KMS-11 (cell line): ENCODE results near the gene DDAH2.

ENCODE experiments used
- H2AFZ ChIP-seq: fragments of 200-600 bp; sonication (generic); 2 replicates; pipeline ENCODE4 v1.6.1; 2016; ENCODE audit warnings: antibody characterized with exemption, mixed run types, low read depth
- H3K27ac ChIP-seq: fragments of 200-600 bp; sonication (generic); 2 replicates; pipeline ENCODE4 v1.6.1; 2016; ENCODE audit warnings: mild to moderate bottlenecking, mixed run types
- H3K27me3 ChIP-seq: fragments of 200-600 bp; sonication (generic); 2 replicates; pipeline ENCODE4 v1.6.1; 2017; ENCODE audit warnings: mild to moderate bottlenecking, low read depth, mixed run types, moderate library complexity; ENCODE audit not compliant: insufficient read depth
- H3K36me3 ChIP-seq: fragments of 200-600 bp; sonication (generic); 2 replicates; pipeline ENCODE4 v1.6.1; 2017; ENCODE audit warnings: mild to moderate bottlenecking, mixed run types; ENCODE audit not compliant: insufficient read depth
- H3K4me1 ChIP-seq: fragments of 200-600 bp; sonication (generic); 2 replicates; pipeline ENCODE4 v1.6.1; 2016; ENCODE audit warnings: mild to moderate bottlenecking, low read depth, mixed run types; ENCODE audit not compliant: poor library complexity, severe bottlenecking
- H3K4me2 ChIP-seq: fragments of 200-600 bp; sonication (generic); 2 replicates; pipeline ENCODE4 v1.7.0; 2016; ENCODE audit warnings: mild to moderate bottlenecking, mixed run types
- H3K4me3 ChIP-seq: fragments of 200-600 bp; sonication (generic); IDR thresholded peaks from 2 replicates; pipeline ENCODE4 v1.6.1; 2017; ENCODE audit warnings: low read depth, low read length, mixed read lengths; ENCODE audit not compliant: insufficient read depth
- H3K79me2 ChIP-seq: fragments of 200-600 bp; sonication (generic); 2 replicates; pipeline ENCODE4 v1.6.1; 2016; ENCODE audit warnings: low read depth, mixed run types; ENCODE audit not compliant: insufficient read depth
- H3K9ac ChIP-seq: fragments of 200-600 bp; sonication (generic); 2 replicates; pipeline ENCODE4 v1.6.1; 2016; ENCODE audit warnings: mild to moderate bottlenecking, mixed run types
- H4K20me1 ChIP-seq: fragments of 200-600 bp; sonication (generic); 2 replicates; pipeline ENCODE4 v1.6.1; 2016; ENCODE audit warnings: mild to moderate bottlenecking, mixed run types; ENCODE audit not compliant: insufficient read depth
- TF ChIP-seq, protein P1 (sequence below): fragments of 200-600 bp; sonication (generic); conservative IDR thresholded peaks from 2 replicates; pipeline ENCODE4 v1.6.1; 2017; ENCODE audit warnings: low read depth, mild to moderate bottlenecking, antibody characterized with exemption, low read length, moderate library complexity, mixed read lengths

DDAH2 gene

DNA sequence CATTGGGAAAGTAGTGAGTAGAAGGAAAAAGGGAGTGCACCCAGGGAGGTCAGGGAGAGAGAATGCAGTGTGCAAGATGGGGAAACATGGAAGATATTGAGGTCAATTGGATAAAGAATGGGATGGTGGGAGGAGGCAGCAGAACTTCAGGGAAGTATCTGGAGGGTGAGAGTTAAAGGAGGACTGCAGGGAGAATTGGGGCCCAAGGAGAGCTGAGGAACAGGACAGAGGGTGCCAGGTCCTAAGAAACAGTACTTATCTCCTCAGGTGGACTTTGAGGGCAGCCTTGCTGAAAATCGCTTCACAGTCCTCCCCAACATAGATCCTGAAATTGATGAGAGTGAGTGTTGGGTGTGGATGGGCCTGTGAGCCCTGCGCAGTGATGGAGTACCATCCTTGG, 29.2 kb upstream of the DDAH2 start:
- H3K27me3 ChIP-seq = no peaks in the 10 kb centered on the region
- no peak overlapping the region for H3K4me3 ChIP-seq
- no peaks in the 10 kb centered on the region for H3K79me2 ChIP-seq
- TF ChIP-seq, protein P1, sequence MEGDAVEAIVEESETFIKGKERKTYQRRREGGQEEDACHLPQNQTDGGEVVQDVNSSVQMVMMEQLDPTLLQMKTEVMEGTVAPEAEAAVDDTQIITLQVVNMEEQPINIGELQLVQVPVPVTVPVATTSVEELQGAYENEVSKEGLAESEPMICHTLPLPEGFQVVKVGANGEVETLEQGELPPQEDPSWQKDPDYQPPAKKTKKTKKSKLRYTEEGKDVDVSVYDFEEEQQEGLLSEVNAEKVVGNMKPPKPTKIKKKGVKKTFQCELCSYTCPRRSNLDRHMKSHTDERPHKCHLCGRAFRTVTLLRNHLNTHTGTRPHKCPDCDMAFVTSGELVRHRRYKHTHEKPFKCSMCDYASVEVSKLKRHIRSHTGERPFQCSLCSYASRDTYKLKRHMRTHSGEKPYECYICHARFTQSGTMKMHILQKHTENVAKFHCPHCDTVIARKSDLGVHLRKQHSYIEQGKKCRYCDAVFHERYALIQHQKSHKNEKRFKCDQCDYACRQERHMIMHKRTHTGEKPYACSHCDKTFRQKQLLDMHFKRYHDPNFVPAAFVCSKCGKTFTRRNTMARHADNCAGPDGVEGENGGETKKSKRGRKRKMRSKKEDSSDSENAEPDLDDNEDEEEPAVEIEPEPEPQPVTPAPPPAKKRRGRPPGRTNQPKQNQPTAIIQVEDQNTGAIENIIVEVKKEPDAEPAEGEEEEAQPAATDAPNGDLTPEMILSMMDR = no peak
- no peaks in the 10 kb centered on the region for H4K20me1 ChIP-seq
- no peak overlapping the region for H3K4me2 ChIP-seq
- H3K27ac ChIP-seq = no peak overlapping the region
- H2AFZ ChIP-seq = no peak overlapping the region
- no peaks in the 10 kb centered on the region for H3K4me1 ChIP-seq
- H3K36me3 ChIP-seq = no peaks in the 10 kb centered on the region
- H3K9ac ChIP-seq = no peak overlapping the region

DNA sequence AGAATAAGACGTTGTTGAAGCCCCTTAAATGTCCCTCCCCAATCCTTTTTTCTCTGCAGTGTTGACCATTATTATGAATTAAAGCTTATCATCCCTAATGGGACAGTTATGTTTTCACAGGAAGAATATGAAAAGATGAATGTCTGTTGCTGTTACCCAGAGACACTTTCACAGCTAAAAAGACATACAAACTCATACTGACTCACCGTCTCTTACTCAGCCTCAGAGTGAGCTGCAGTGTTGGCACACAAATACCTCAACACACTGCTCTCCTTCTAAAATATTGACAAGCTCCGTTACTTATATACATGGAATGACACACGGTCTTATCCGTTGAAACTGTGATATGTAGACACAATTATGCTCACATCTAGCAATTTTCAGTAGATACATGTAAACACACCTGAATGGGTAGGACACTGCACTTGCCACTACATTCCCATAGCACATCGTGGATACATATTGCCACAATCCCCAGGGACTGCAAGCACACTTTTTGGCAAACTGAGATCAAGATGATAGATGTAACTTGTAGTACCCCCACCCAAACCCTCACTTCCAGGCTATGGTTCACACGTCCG, 23.7 kb upstream of the DDAH2 start:
- Histone ChIP-seq H3K4me2 (no peak overlapping the region), H3K4me3 (no peak overlapping the region)

DNA sequence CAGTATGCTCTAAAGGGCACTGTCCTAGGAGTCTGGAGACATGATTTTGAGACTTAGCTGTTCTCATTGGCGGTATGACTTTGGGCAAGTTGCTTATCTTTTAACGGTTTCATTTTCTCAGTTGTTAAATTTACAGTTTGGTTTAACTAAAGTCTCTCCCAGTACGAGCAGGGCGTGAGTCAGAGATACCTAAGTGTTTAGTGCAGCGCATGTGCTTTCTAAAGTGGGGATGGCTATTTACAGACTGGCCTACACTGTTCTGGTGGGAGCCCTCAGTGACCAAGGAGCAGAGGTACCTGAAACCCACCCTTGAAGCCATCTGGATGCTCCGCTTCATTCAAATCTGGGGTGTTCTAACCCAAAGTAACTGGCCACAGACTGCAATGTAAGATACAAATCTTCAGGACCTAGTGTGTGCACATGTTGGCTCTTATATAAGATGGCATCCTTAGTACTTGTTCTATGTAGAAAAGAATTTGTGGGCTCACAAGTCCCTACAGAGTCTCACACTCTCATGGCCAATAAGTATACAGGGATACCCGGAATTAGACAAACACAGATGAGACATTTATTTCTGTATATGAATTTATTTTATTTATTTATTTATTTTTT, 21.4 kb upstream of the DDAH2 start:
- TF ChIP-seq, protein P1 = no peak
- Histone ChIP-seq H3K4me2 (no peak overlapping the region), H2AFZ (no peak overlapping the region), H3K27ac (no peak overlapping the region), H3K4me1 (no peaks in the 10 kb centered on the region), H3K79me2 (no peaks in the 10 kb centered on the region), H3K27me3 (no peaks in the 10 kb centered on the region), H3K9ac (no peak overlapping the region), H3K36me3 (no peaks in the 10 kb centered on the region), H4K20me1 (no peaks in the 10 kb centered on the region), H3K4me3 (no peak overlapping the region)

More for the DNA sequence above, 23.7 kb upstream of the DDAH2 start:
- no peaks in the 10 kb centered on the region for H3K36me3 ChIP-seq
- H2AFZ ChIP-seq = no peak overlapping the region
- H3K79me2 ChIP-seq = no peaks in the 10 kb centered on the region
- TF ChIP-seq, protein P1 = no peak
- H3K27ac ChIP-seq = no peak overlapping the region
- no peaks in the 10 kb centered on the region for H3K4me1 ChIP-seq
- H4K20me1 ChIP-seq = no peaks in the 10 kb centered on the region
- H3K9ac ChIP-seq = no peak overlapping the region
- H3K27me3 ChIP-seq = no peaks in the 10 kb centered on the region

DNA sequence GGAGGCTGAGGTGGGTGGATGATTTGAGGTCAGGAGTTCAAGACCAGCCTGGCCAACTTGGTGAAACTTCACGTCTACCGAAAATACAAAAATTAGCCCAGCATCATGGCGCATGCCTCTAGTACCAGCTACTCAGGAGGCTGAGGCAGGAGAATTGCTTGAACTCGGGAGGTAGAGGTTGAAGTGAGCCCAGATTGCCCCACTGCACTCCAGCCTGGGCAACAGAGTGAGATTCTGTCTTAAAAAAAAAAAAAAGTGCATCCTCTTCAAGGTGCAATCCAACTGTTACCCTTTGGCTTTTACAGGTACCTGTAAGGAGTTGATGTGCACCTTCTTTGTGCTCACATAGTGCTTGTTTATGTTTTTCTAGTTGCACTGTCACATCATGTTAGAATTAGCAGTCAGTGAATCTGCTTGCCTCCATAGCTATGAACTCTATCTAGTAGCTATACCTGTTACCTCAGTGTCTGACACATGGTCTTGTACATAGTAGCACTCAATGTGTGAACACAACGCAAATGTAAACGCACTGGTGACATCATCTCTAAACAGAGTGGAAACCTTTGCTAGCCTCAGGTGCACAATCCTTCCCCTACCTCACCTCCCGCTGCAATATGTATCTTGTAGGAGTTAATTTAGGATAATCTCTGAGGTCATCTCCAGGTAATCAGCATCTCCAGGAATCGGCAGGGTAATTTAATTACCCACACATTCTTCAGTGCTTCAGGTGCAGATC, 20.4 kb upstream of the DDAH2 start:
- H3K9ac ChIP-seq = no peak overlapping the region

More for the DNA sequence above, 20.4 kb upstream of the DDAH2 start:
- Histone ChIP-seq H4K20me1 (no peaks in the 10 kb centered on the region), H2AFZ (no peak overlapping the region), H3K36me3 (no peaks in the 10 kb centered on the region), H3K4me3 (no peak overlapping the region), H3K79me2 (no peaks in the 10 kb centered on the region), H3K27ac (no peak overlapping the region), H3K4me2 (no peak overlapping the region), H3K27me3 (no peaks in the 10 kb centered on the region), H3K4me1 (no peaks in the 10 kb centered on the region)
- TF ChIP-seq, protein P1 = no peak
